Endodermal cell (in vitro differentiated cells): ENCODE results near the gene TNFRSF1B. TPM values are rescaled to one million over a fixed set of nuclear protein-coding genes. Genes with fewer than 3 reads are reported as not detected.

Source experiments
- DNase-seq: peaks from one replicate; pipeline ENCODE4 v3.0.0-alpha.2; 2017
- H3K27ac ChIP-seq: 2 replicates; pipeline ENCODE4 v1.5.1; 2013; ENCODE audit warnings: mild to moderate bottlenecking, low read depth, low read length, moderate library complexity
- H3K27me3 ChIP-seq: 2 replicates; pipeline ENCODE4 v1.6.1; 2013; ENCODE audit warnings: mild to moderate bottlenecking, low read length, moderate library complexity; ENCODE audit not compliant: insufficient read depth, control insufficient read depth, poor library complexity, severe bottlenecking
- H3K36me3 ChIP-seq: 2 replicates; pipeline ENCODE4 v1.7.0; 2013; ENCODE audit warnings: mild to moderate bottlenecking, low read length, moderate library complexity; ENCODE audit not compliant: control insufficient read depth, insufficient read depth
- H3K4me1 ChIP-seq: one replicate; pipeline ENCODE4 v1.7.0; 2013; ENCODE audit warnings: low read length; ENCODE audit not compliant: control insufficient read depth, insufficient read depth
- H3K4me3 ChIP-seq: 2 replicates; pipeline ENCODE4 v1.5.1; 2013; ENCODE audit warnings: mild to moderate bottlenecking, low read length, moderate library complexity
- H3K9ac ChIP-seq: 2 replicates; pipeline ENCODE4 v1.6.1; 2013; ENCODE audit warnings: mild to moderate bottlenecking, low read length, moderate library complexity; ENCODE audit not compliant: poor library complexity, severe bottlenecking; ENCODE audit errors: extremely low read depth
- H3K9me3 ChIP-seq: 2 replicates; pipeline ENCODE4 v1.6.1; 2013; ENCODE audit warnings: mild to moderate bottlenecking, low read length, moderate library complexity; ENCODE audit not compliant: control insufficient read depth
- H3K27ac Mint-ChIP-seq: 2 replicates; pipeline ENCODE4 v1.8.0; 2020; ENCODE audit warnings: mixed read lengths
- H3K27me3 Mint-ChIP-seq: 2 replicates; pipeline ENCODE4 v1.8.0; 2021; ENCODE audit warnings: mild to moderate bottlenecking, mixed read lengths; ENCODE audit not compliant: insufficient read depth
- H3K36me3 Mint-ChIP-seq: 2 replicates; pipeline ENCODE4 v1.8.0; 2020; ENCODE audit warnings: low read depth, mixed read lengths
- H3K4me1 Mint-ChIP-seq: 2 replicates; pipeline ENCODE4 v1.8.0; 2020; ENCODE audit warnings: mixed read lengths
- H3K4me3 Mint-ChIP-seq: 2 replicates; pipeline ENCODE4 v1.8.0; 2020; ENCODE audit warnings: mild to moderate bottlenecking, moderate library complexity, mixed read lengths
- H3K9me3 Mint-ChIP-seq: 2 replicates; pipeline ENCODE4 v1.8.0; 2020; ENCODE audit warnings: mild to moderate bottlenecking, mixed read lengths
- CTCF ChIP-seq: fragments of 200-600 bp; sonication (generic); conservative IDR thresholded peaks from 2 replicates; pipeline ENCODE4 v1.5.0; 2021; ENCODE audit warnings: antibody characterized with exemption, mild to moderate bottlenecking
- WGBS, 2 experiments: methylation state at CpG; one replicate each; pipeline versions ENCODE4 v1.1.5 to v1.1.7; 2013; ENCODE audit warnings: missing lambda C conversion rate in 2 of 2, mixed read lengths in 1 of 2; ENCODE audit not compliant: insufficient coverage in 1 of 2, insufficient read length in 1 of 2; 5-methylcytosine and 5-hydroxymethylcytosine counted together
- total RNA-seq, 2 donors: library from RNA; stranded (reverse); fragmentation: NEBNext Ultra II Directional in 1 of 2; extraction: Animal tissue kit (Norgen Biotek cat#: 25700) in 1 of 2; gene quantifications; 2 replicates in 1 of 2; 3 replicates in 1 of 2; pipeline ENCODE4 v1.2.1, GENCODE V29; 2021

TNFRSF1B gene
- total RNA-seq, 2 donors from 2014 or later, result 0.24 to 0.40 TPM

GRCh38 chr1:12209495-12209832 is 42.7 kb downstream of the TNFRSF1B start:
- Mint-ChIP-seq H3K27me3 (peaks cover 2% of the 10 kb centered on the region), H3K27ac (no peak overlapping the region), H3K4me1 (no peaks in the 10 kb centered on the region), H3K36me3 (no peaks in the 10 kb centered on the region), H3K9me3 (no peaks in the 10 kb centered on the region), H3K4me3 (no peak overlapping the region)
- no peaks in the 10 kb centered on the region for H3K4me1 ChIP-seq
- H3K36me3 ChIP-seq, result no peaks in the 10 kb centered on the region
- no peak overlapping the region for H3K9ac ChIP-seq
- no peak for DNase-seq
- H3K4me3 ChIP-seq, result no peak overlapping the region
- no peaks in the 10 kb centered on the region for H3K9me3 ChIP-seq
- no peak overlapping the region for H3K27ac ChIP-seq
- 66 to 74% methylated on average over 3 of the region's 3 CpGs for WGBS, 2 experiments
- no peak for TF ChIP-seq CTCF
- H3K27me3 ChIP-seq, result no peaks in the 10 kb centered on the region

- Mint-ChIP-seq H3K4me1 (peaks cover 4% of the 10 kb centered on the region), H3K27me3 (peaks cover 14% of the 10 kb centered on the region), H3K4me3 (no peak overlapping the region), H3K27ac (no peak overlapping the region), H3K36me3 (no peaks in the 10 kb centered on the region), H3K9me3 (peaks cover 27% of the 10 kb centered on the region)
- TF ChIP-seq CTCF, result no peak
- H3K27ac ChIP-seq, result no peak overlapping the region
- no peaks in the 10 kb centered on the region for H3K27me3 ChIP-seq
- H3K36me3 ChIP-seq, result no peaks in the 10 kb centered on the region
- 90 to 94% methylated on average over 8 to 12 of the region's 12 CpGs for WGBS, 2 experiments
- H3K4me1 ChIP-seq, result no peaks in the 10 kb centered on the region
- no peak overlapping the region for H3K4me3 ChIP-seq
- no peak for DNase-seq
- H3K9ac ChIP-seq, result no peak overlapping the region
- peaks cover 11% of the 10 kb centered on the region for H3K9me3 ChIP-seq
Observed at GRCh38 chr1:12215118-12215961, 48.5 kb downstream of the TNFRSF1B start.

- Mint-ChIP-seq H3K4me1 (peaks cover 4% of the 10 kb centered on the region), H3K4me3 (no peak overlapping the region), H3K9me3 (peaks cover 60% of the 10 kb centered on the region), H3K27ac (no peak overlapping the region), H3K27me3 (peaks cover 11% of the 10 kb centered on the region), H3K36me3 (no peaks in the 10 kb centered on the region)
- Histone ChIP-seq H3K4me1 (no peaks in the 10 kb centered on the region), H3K4me3 (no peak overlapping the region), H3K9ac (no peak overlapping the region), H3K9me3 (peaks cover 33% of the 10 kb centered on the region), H3K27me3 (no peaks in the 10 kb centered on the region), H3K27ac (no peak overlapping the region), H3K36me3 (no peaks in the 10 kb centered on the region)
- no peak for DNase-seq
- no peak for TF ChIP-seq CTCF
- WGBS, 2 experiments, result 83 to 95% methylated on average over 3 to 4 of the region's 4 CpGs
Observed at GRCh38 chr1:12219800-12220199, 53.0 kb downstream of the TNFRSF1B start.
